NCI-H1930 (cell line): ENCODE results near the gene NINJ2.
A peak's percentile ranks its signal among the peaks of the same experiment; 100 is the strongest.

Source experiments
- DNase-seq, 2 experiments: peaks; one replicate each; lab custom pipeline; 2025; lab: John Stamatoyannopoulos, UW

The NINJ2 gene

GRCh38 chr12:673849-674248 lies 10.6 kb upstream of the NINJ2 start:
- DNase-seq: no peak

GRCh38 chr12:669576-669945 lies 6.3 kb upstream of the NINJ2 start:
- no peak for DNase-seq

GRCh38 chr12:668090-668481 lies 4.8 kb upstream of the NINJ2 start:
- DNase-seq: no peak

- DNase-seq: no peak
These were observed 3.6 kb upstream of the NINJ2 start for GRCh38 chr12:666766-667308.

DNA sequence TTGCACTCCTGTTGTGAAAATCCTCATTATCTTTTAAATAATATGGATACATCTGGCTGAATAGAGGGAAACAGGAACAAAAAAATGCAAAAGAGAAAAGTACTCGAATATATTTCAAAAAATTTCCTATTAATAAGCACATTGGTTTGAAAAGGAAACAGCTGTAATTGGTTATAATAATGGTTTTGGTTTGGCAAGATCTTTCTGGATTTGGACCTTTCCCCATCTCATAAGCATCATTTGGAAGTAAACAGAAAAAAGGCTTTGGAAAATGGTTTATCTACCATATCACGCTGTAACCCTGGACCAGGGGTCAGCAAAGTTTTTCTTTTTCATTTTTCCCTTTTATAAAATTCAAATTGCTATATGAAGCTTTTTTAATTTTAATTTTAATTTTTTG lies 2.8 kb upstream of the NINJ2 start:
- no peak for DNase-seq

GRCh38 chr12:664779-665092 lies 1.5 kb upstream of the NINJ2 start:
- no peak for DNase-seq

DNA sequence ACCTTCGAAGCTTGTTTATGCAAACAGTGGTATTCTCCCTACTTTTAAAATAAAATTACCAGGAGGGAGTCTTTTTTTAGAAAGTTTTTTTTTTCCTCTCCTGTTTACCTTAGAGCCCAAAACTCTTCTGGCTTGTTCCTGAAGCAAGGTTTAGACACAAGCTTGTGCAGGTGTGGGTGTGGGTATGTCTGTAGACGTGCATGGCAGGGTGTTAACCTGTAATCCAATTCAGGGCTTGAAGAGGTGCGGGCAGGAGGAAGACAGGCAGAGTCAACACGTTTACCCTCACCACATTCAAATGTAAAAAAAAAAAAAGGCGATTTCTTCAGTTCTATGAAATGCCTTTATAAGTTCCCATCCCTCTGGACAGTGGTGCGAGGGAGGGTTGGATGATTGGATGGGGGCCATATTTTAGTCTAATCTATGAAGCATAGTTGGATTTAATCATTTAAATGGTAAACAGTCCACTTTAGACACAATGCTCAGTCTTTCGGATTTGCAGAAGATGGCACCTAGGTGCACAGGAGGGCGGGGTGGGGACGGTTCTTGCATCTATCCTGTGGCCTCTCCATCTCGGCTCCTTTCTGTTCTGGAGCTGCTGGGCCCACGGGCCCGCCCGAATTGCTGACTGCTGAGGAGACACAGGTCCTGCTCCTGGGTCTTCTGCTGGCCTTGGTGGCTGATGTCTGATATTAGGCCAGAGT lies 982 bp upstream of the NINJ2 start:
- DNase-seq: no peak

- no peak for DNase-seq
These were observed 516 bp downstream of the NINJ2 start for GRCh38 chr12:662566-663292.

- DNase-seq: no peak
These were observed 1.3 kb downstream of the NINJ2 start for GRCh38 chr12:661720-662486.

GRCh38 chr12:659090-659683 lies 4.1 kb downstream of the NINJ2 start:
- DNase-seq: no peak

DNA sequence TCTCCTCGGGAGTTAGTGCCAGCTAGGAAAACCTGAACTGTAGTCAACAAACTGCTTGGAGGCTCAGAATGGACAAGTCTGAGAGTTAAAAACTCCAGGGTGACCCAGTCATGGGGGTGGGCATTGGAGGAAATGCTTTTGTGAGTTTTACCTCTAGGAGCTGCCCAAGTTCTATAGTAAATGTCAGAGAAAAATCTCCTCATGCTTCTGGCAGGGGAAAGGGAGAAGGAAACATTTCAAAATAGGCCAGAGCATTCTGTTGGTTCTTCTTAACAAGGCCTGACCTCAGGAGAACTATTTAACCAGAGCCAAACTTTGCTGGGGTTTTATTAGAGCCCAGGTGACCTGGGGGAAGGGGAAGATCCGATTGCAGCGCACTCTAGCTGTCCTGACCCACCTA lies 12.3 kb downstream of the NINJ2 start:
- DNase-seq: no peak

DNA sequence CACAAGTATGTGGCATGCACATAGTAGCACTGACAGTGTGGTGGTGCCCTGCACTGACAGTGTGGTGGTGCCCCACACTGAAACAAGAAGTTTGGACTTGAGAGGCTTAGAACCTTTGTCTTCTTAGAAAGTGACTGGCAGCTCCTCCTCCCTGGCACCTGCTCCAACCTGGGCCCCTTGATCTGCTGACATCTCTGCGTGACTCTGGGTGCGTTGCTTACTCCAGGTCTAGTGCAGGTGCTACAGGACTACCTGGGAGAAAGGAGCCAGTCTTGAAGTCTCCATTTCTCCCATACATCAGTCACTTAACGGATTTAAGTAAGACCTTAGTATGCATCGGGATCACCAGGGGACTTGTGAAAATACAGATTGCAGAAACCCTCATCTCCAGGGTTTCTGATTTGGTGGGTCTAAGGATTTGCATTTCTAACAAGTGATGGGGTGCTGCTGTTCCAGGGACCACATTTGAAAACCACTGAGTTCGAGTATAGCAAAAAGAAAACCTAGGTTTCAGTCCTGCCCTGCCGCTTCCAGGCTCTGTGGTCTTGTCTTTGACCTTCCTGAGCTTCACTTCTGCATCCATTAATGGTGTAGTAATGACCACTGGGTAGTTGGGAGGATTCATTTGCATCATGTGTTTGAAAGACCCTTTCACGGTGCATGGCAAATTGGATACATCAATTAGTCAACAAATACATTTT lies 15.7 kb downstream of the NINJ2 start:
- no peak for DNase-seq

- DNase-seq: no peak
These were observed 16.5 kb downstream of the NINJ2 start for GRCh38 chr12:646442-647384.

DNA sequence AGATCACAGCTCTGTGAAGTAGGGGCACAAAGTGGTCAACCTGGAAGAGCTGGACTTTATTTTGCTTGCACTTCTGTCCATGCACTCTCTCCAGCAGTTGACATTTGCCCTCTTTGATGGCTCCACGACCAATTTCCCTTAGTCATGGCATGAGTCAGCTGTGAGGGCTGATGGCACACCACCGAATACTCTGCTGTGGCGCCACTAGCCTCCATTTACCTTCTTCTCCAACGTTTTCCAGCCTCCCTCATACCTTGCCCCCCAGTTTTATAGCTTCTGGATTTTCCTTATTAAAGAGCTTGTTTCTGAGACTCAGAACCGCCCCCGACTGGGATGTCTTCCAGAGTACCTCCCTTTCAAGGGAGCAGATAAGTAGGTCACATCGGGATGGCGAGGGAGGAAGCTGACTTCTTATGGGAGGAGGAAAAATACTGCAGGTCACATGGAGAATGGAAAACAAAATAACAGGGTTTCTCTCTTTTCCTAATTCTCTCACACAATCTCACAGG lies 17.6 kb downstream of the NINJ2 start:
- DNase-seq: no peak

- no peak for DNase-seq
These were observed 18.3 kb downstream of the NINJ2 start for GRCh38 chr12:644818-645552.

DNA sequence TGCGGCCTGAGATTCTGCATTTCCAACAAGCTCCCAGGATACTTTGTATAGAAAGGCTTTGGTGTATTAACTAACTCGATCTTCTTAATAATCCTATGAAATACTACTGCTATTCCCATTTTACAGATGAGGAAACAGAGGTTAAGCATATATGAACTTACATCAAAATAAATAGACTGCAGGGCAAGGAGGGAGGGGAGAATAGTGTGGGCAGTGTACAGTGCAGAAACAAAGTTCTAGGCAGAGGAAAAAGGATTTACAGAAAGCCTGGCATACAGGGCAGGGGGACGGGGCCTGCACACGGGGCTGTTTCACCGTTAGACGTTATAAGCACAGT lies 19.0 kb downstream of the NINJ2 start:
- no peak for DNase-seq

- no peak for DNase-seq
These were observed 19.6 kb downstream of the NINJ2 start for GRCh38 chr12:643475-644302.

GRCh38 chr12:642633-643474 lies 20.4 kb downstream of the NINJ2 start:
- DNase-seq: peak; percentile 30 to 34
